Neural cell (in vitro differentiated cells): Measurements from ENCODE around the gene CLK4. TPM values are rescaled to one million over a fixed set of nuclear protein-coding genes. Genes with fewer than 3 reads are reported as not detected.

Experiments used
- H2AFZ ChIP-seq: fragments of 200-600, 300-800 bp; sonication (generic), shearing (Covaris generic); 2 replicates; pipeline ENCODE4 v1.6.0; 2014; ENCODE audit warnings: low read depth, mild to moderate bottlenecking, antibody characterized with exemption, low read length, moderate library complexity
- H3F3A ChIP-seq: fragments of 200-600 bp; shearing (Covaris generic); 2 replicates; pipeline ENCODE4 v1.6.1; 2016; ENCODE audit warnings: mild to moderate bottlenecking, moderate library complexity, mixed read lengths, antibody characterized with exemption, low read length; ENCODE audit not compliant: insufficient read depth, poor library complexity, severe bottlenecking
- H3K27ac ChIP-seq: fragments of 200-600, 300-800 bp; sonication (generic), shearing (Covaris generic); 2 replicates; pipeline ENCODE4 v1.5.1; 2014; ENCODE audit warnings: mild to moderate bottlenecking, low read length, moderate library complexity
- H3K27me3 ChIP-seq: fragments of 300-800, 200-600 bp; sonication (generic), shearing (Covaris generic); 2 replicates; pipeline ENCODE4 v1.6.0; 2014; ENCODE audit warnings: mild to moderate bottlenecking, low read depth, low read length, moderate library complexity; ENCODE audit not compliant: insufficient read depth
- H3K36me3 ChIP-seq: fragments of 300-800, 200-600 bp; sonication (generic), shearing (Covaris generic); 2 replicates; pipeline ENCODE4 v1.5.1; 2014; ENCODE audit warnings: mild to moderate bottlenecking, antibody characterized with exemption, low read length, moderate library complexity; ENCODE audit not compliant: insufficient read depth
- H3K4me2 ChIP-seq: fragments of 300-800, 200-600 bp; sonication (generic), shearing (Covaris generic); 2 replicates; pipeline ENCODE4 v1.6.0; 2014; ENCODE audit warnings: mild to moderate bottlenecking, low read length
- H3K4me3 ChIP-seq: fragments of 300-800, 200-600 bp; sonication (generic), shearing (Covaris generic); 2 replicates; pipeline ENCODE4 v1.5.1; 2014; ENCODE audit warnings: mild to moderate bottlenecking, low read length, moderate library complexity
- H3K79me2 ChIP-seq: fragments of 200-600 bp; shearing (Covaris generic); replicated peaks from 2 replicates; pipeline ENCODE4 v1.6.0; 2014; ENCODE audit warnings: mild to moderate bottlenecking, low read length, moderate library complexity; ENCODE audit not compliant: insufficient read depth
- H3K9ac ChIP-seq: fragments of 300-800, 200-600 bp; sonication (generic), shearing (Covaris generic); 2 replicates; pipeline ENCODE4 v1.6.1; 2016; ENCODE audit warnings: mild to moderate bottlenecking, low read length, mixed read lengths
- H3K9me2 ChIP-seq: fragments of 200-600 bp; shearing (Covaris generic); 2 replicates; pipeline ENCODE4 v1.6.1; 2016; ENCODE audit warnings: mild to moderate bottlenecking, low read length, mixed read lengths; ENCODE audit not compliant: insufficient read depth
- H3K9me3 ChIP-seq: fragments of 200-600, 300-800 bp; sonication (generic), shearing (Covaris generic); 2 replicates; pipeline ENCODE4 v1.6.1; 2016; ENCODE audit warnings: mild to moderate bottlenecking, mixed run types, low read length, moderate library complexity, mixed read lengths
- H4K20me1 ChIP-seq: fragments of 200-600 bp; shearing (Covaris generic); 2 replicates; pipeline ENCODE4 v1.6.1; 2016; ENCODE audit warnings: mild to moderate bottlenecking, mixed run types; ENCODE audit not compliant: insufficient read depth
- EP300 ChIP-seq: fragments of 450-650 bp; conservative IDR thresholded peaks from 2 replicates; pipeline ENCODE4 v1.6.1; 2014; ENCODE audit warnings: antibody characterized with exemption, mild to moderate bottlenecking, moderate library complexity; ENCODE audit not compliant: poor library complexity, severe bottlenecking
- EZH2 ChIP-seq: fragments of 200-600, 300-800 bp; shearing (Covaris generic), sonication (generic); IDR thresholded peaks from 2 replicates; pipeline ENCODE4 v1.6.1; 2014; ENCODE audit warnings: antibody characterized with exemption, low read length, borderline replicate concordance, mild to moderate bottlenecking; ENCODE audit not compliant: insufficient read depth, poor library complexity, severe bottlenecking
- MXI1 ChIP-seq: fragments of 450-650 bp; conservative IDR thresholded peaks from 2 replicates; pipeline ENCODE4 v1.6.1; 2014; ENCODE audit warnings: antibody characterized with exemption, mild to moderate bottlenecking; ENCODE audit not compliant: poor library complexity, severe bottlenecking
- POLR2AphosphoS5 ChIP-seq: IDR thresholded peaks from 2 replicates; pipeline ENCODE4 v1.6.1; 2012
- RAD21 ChIP-seq: fragments of 450-650 bp; conservative IDR thresholded peaks from 2 replicates; pipeline ENCODE4 v1.6.1; 2014; ENCODE audit warnings: antibody characterized with exemption, mild to moderate bottlenecking, moderate library complexity
- SMC3 ChIP-seq: fragments of 450-650 bp; conservative IDR thresholded peaks from 2 replicates; pipeline ENCODE4 v1.6.1; 2014; ENCODE audit warnings: antibody characterized with exemption, mild to moderate bottlenecking, moderate library complexity; ENCODE audit not compliant: poor library complexity
- TAF1 ChIP-seq: IDR thresholded peaks from 2 replicates; pipeline ENCODE4 v1.6.1; 2012; ENCODE audit warnings: low read depth
- polyA plus RNA-seq: library from polyadenylated mRNA; depleted of rRNA; stranded (reverse); fragments of >200 nt; gene quantifications from 2 replicates; pipeline ENCODE4 v1.2.3, GENCODE V29; 2014
- TF ChIP-seq, protein P1 (sequence below): IDR thresholded peaks from 2 replicates; pipeline ENCODE4 v1.6.1; 2012; ENCODE audit warnings: borderline replicate concordance
- TF ChIP-seq, protein P2 (sequence below): fragments of 450-650 bp; IDR thresholded peaks from 2 replicates; pipeline ENCODE4 v1.5.1; 2014; ENCODE audit warnings: antibody characterized with exemption, mild to moderate bottlenecking, moderate library complexity; ENCODE audit not compliant: poor library complexity, severe bottlenecking

Gene CLK4
- polyA plus RNA-seq, 1 donor from 2014 or later = 115 TPM

DNA sequence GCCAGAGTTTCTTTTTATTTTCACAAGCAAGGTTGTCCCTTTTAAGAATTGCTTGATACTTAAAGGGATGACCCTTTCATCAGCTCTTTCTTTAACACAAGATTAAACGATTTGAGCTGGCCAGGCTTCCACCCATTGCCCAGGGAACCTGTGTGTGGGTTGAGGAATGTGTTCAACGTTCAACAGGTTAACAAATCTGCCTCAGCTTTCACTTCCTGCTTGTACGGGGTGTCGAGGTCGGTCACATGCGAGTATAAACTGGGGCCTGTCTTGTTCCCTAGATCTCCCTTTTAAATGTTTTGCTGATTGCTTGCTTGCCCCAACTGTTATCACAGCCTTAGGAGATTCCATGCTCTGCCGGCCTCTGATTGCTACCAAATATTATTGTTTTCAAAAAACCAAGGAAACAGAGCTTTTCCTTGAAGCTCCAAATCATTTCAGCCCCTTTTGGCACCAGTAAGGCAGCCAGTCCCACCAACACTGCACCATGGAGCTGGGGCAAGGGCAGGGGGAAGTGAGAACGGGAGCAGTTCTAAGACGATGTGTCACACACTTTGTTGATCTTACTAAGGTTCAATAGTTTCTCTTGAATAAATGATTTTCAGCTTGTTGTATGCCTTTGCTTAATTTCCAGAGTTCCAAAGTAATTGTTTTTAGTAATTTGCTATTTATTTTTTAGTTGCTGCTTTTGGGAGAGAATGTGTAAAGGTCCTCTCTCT lies 10.7 kb upstream of the CLK4 start:
- Histone ChIP-seq H3K79me2 (no peaks in the 10 kb centered on the region), H3K27me3 (no peaks in the 10 kb centered on the region), H3K36me3 (no peaks in the 10 kb centered on the region), H3K9ac (no peak overlapping the region), H3K27ac (no peak overlapping the region), H4K20me1 (no peaks in the 10 kb centered on the region), H3K9me2 (no peaks in the 10 kb centered on the region), H3K4me3 (no peak overlapping the region), H3F3A (no peaks in the 10 kb centered on the region), H3K9me3 (no peaks in the 10 kb centered on the region), H3K4me2 (no peak overlapping the region), H2AFZ (no peak overlapping the region)
- TF ChIP-seq SMC3 (no peak), POLR2AphosphoS5 (no peak), EZH2 (no peak), TAF1 (no peak), MXI1 (no peak)

DNA sequence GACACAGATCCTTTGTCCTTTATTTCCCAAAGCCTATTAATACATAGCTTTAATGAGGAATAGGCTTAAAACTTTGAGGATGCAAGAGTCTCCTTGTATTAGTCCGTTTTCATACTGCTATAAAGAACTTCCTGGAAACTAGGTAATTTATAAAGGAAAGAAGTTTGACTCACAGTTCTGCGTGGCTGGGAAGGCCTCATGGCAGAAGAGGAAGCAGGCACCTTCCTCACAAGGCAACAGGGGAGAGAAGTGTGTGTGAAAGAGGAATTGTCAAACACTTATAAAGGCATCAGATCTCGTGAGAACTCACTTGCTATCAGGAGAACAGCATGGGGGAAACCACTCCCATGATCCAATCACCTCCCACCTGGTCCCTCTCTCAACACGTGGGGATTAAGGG lies 5.4 kb upstream of the CLK4 start:
- Histone ChIP-seq H3K79me2 (no peaks in the 10 kb centered on the region), H3K36me3 (no peaks in the 10 kb centered on the region), H3K4me3 (no peak overlapping the region), H3K9me2 (no peaks in the 10 kb centered on the region), H2AFZ (no peak overlapping the region), H4K20me1 (no peaks in the 10 kb centered on the region), H3K9ac (no peak overlapping the region), H3K27me3 (no peaks in the 10 kb centered on the region), H3K9me3 (no peaks in the 10 kb centered on the region), H3K4me2 (no peak overlapping the region), H3F3A (no peaks in the 10 kb centered on the region), H3K27ac (no peak overlapping the region)
- no peak for TF ChIP-seq RAD21
- TF ChIP-seq MXI1 = no peak
- TF ChIP-seq EP300 = no peak
- no peak for TF ChIP-seq POLR2AphosphoS5
- TF ChIP-seq, protein P1, sequence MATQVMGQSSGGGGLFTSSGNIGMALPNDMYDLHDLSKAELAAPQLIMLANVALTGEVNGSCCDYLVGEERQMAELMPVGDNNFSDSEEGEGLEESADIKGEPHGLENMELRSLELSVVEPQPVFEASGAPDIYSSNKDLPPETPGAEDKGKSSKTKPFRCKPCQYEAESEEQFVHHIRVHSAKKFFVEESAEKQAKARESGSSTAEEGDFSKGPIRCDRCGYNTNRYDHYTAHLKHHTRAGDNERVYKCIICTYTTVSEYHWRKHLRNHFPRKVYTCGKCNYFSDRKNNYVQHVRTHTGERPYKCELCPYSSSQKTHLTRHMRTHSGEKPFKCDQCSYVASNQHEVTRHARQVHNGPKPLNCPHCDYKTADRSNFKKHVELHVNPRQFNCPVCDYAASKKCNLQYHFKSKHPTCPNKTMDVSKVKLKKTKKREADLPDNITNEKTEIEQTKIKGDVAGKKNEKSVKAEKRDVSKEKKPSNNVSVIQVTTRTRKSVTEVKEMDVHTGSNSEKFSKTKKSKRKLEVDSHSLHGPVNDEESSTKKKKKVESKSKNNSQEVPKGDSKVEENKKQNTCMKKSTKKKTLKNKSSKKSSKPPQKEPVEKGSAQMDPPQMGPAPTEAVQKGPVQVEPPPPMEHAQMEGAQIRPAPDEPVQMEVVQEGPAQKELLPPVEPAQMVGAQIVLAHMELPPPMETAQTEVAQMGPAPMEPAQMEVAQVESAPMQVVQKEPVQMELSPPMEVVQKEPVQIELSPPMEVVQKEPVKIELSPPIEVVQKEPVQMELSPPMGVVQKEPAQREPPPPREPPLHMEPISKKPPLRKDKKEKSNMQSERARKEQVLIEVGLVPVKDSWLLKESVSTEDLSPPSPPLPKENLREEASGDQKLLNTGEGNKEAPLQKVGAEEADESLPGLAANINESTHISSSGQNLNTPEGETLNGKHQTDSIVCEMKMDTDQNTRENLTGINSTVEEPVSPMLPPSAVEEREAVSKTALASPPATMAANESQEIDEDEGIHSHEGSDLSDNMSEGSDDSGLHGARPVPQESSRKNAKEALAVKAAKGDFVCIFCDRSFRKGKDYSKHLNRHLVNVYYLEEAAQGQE = no peak
- TF ChIP-seq TAF1 = no peak
- no peak for TF ChIP-seq EZH2
- no peak for TF ChIP-seq SMC3
- TF ChIP-seq, protein P2, sequence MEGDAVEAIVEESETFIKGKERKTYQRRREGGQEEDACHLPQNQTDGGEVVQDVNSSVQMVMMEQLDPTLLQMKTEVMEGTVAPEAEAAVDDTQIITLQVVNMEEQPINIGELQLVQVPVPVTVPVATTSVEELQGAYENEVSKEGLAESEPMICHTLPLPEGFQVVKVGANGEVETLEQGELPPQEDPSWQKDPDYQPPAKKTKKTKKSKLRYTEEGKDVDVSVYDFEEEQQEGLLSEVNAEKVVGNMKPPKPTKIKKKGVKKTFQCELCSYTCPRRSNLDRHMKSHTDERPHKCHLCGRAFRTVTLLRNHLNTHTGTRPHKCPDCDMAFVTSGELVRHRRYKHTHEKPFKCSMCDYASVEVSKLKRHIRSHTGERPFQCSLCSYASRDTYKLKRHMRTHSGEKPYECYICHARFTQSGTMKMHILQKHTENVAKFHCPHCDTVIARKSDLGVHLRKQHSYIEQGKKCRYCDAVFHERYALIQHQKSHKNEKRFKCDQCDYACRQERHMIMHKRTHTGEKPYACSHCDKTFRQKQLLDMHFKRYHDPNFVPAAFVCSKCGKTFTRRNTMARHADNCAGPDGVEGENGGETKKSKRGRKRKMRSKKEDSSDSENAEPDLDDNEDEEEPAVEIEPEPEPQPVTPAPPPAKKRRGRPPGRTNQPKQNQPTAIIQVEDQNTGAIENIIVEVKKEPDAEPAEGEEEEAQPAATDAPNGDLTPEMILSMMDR = no peak
